HG02623 (cell line): ENCODE measurements around the gene ANP32B.
"Not testable (repeated sequence)": the region's sequence is repeated elsewhere in the genome, so short reads cannot be mapped to it uniquely, and the experiment has no call there.

Source experiments
- ATAC-seq: cut with Tn5 transposase; IDR thresholded peaks from one replicate; pipeline ENCODE4 v1.9.1; 2021; ENCODE audit warnings: moderate library complexity; ENCODE audit not compliant: unreplicated experiment

The ANP32B gene

GRCh38 chr9:97982683-97983588 is at the start of gene ANP32B:
Gene ANP32B, plus strand, starts transcription at chr9:97983341. Its CDS starts 215 bp downstream, at chr9:97983556.
- peak; percentile 65 for ATAC-seq

- no peak for ATAC-seq
Measured at GRCh38 chr9:97934321-97935115, 48.6 kb upstream of the ANP32B start.

- ATAC-seq: no peak
Measured at GRCh38 chr9:97935276-97935675, 47.9 kb upstream of the ANP32B start.

- ATAC-seq: no peak
Measured at GRCh38 chr9:97936998-97937397, 46.1 kb upstream of the ANP32B start.

- peak; percentile 47 for ATAC-seq
Measured at GRCh38 chr9:97938081-97938644, 45.0 kb upstream of the ANP32B start, which contains the start of gene HEMGN. Gene HEMGN, minus strand, starts transcription at chr9:97938172. Its CDS starts 36 bp downstream, at chr9:97938136.

- no peak for ATAC-seq
Measured at GRCh38 chr9:97940233-97940632, 42.9 kb upstream of the ANP32B start.

- no peak for ATAC-seq
Measured at GRCh38 chr9:97940741-97941140, 42.4 kb upstream of the ANP32B start.

- ATAC-seq: no peak
Measured at GRCh38 chr9:97941323-97941722, 41.8 kb upstream of the ANP32B start.

GRCh38 chr9:97943308-97943855 is 39.8 kb upstream of the ANP32B start:
- no peak for ATAC-seq

- ATAC-seq: no peak
Measured at GRCh38 chr9:97944612-97945011, 38.5 kb upstream of the ANP32B start.

- not testable (repeated sequence) for ATAC-seq
Measured at GRCh38 chr9:97945470-97945869, 37.7 kb upstream of the ANP32B start.

GRCh38 chr9:97947094-97947493 is 36.0 kb upstream of the ANP32B start:
- not testable (repeated sequence) for ATAC-seq

- not testable (repeated sequence) for ATAC-seq
Measured at GRCh38 chr9:97950873-97951272, 32.3 kb upstream of the ANP32B start.

GRCh38 chr9:97954550-97954989 is 28.6 kb upstream of the ANP32B start:
- ATAC-seq: peak; percentile 67

GRCh38 chr9:97956331-97956730 is 26.8 kb upstream of the ANP32B start:
- no peak for ATAC-seq

- ATAC-seq: no peak
Measured at GRCh38 chr9:97958812-97959511, 24.2 kb upstream of the ANP32B start.

- no peak for ATAC-seq
Measured at GRCh38 chr9:97959585-97959984, 23.6 kb upstream of the ANP32B start.

GRCh38 chr9:97960678-97961328 is 22.3 kb upstream of the ANP32B start:
- not testable (repeated sequence) for ATAC-seq

GRCh38 chr9:97961361-97961760 is 21.8 kb upstream of the ANP32B start:
- ATAC-seq: no peak

- ATAC-seq: no peak
Measured at GRCh38 chr9:97962136-97962535, 21.0 kb upstream of the ANP32B start.
